Endothelial cell of umbilical vein (primary cell): ENCODE measurements around the gene HVCN1. TPM values are rescaled to one million over a fixed set of nuclear protein-coding genes. Genes with fewer than 3 reads are reported as not detected.

Experiments used
- BruUV-seq: library from RNA; stranded (reverse); fragments of 400-500 nt; replicated peaks from 2 replicates; lab custom pipeline; 2021; lab: Mats Ljungman, UMichigan
- CTCF ChIA-PET: fragments of 300-600, 350-600 bp; sonication (Branson Sonifier 250); formaldehyde crosslinking; loops from one replicate; lab custom pipeline; 2021; ENCODE audit warnings: antibody characterized with exemption, inconsistent platforms; lab: Charles Lee
- POLR2A ChIA-PET: fragments of 300-600, 350-600 bp; sonication (Branson Sonifier 250); formaldehyde crosslinking; loops from one replicate; lab custom pipeline; 2021; ENCODE audit warnings: antibody characterized with exemption, inconsistent platforms; lab: Charles Lee
- DNase-seq: peaks from one replicate; pipeline ENCODE4 v3.0.0-alpha.2; 2011; ENCODE audit warnings: low read depth, low spot score
- FAIRE-seq: peaks from 2 replicates; lab custom pipeline; 2011; peaks lifted over from hg19 to GRCh38; lab: Jason Lieb, UNC
- H2AFZ ChIP-seq: 2 replicates; pipeline ENCODE4 v1.6.0; 2012; ENCODE audit warnings: low read depth, low read length, control low read depth, inconsistent platforms
- H3K27ac ChIP-seq: 2 replicates; pipeline ENCODE4 v1.5.1; 2011; ENCODE audit warnings: low read depth, mild to moderate bottlenecking, control low read depth, low read length, moderate library complexity; ENCODE audit not compliant: insufficient read depth
- H3K27me3 ChIP-seq, 2 experiments: 2 replicates each; pipeline versions ENCODE4 v1.6.0 to v1.6.1; 2011; ENCODE audit warnings: low read length in 2 of 2, mixed read lengths in 1 of 2; ENCODE audit not compliant: control insufficient read depth in 2 of 2, insufficient read depth in 2 of 2
- H3K36me3 ChIP-seq, 2 experiments: 2 replicates in 1 of 2; 3 replicates in 1 of 2; pipeline ENCODE4 v1.5.1; 2011; ENCODE audit warnings: low read length in 2 of 2, mild to moderate bottlenecking in 1 of 2, moderate library complexity in 1 of 2; ENCODE audit not compliant: control insufficient read depth in 2 of 2, insufficient read depth in 2 of 2; ENCODE audit errors: extremely low read depth in 1 of 2
- H3K4me1 ChIP-seq: 3 replicates; pipeline ENCODE4 v1.5.1; 2011; ENCODE audit warnings: mild to moderate bottlenecking, low read length; ENCODE audit not compliant: control insufficient read depth, insufficient read depth; ENCODE audit errors: extremely low read depth
- H3K4me2 ChIP-seq: 2 replicates; pipeline ENCODE4 v1.6.1; 2011; ENCODE audit warnings: low read length, control low read depth, mixed read lengths; ENCODE audit not compliant: insufficient read depth
- H3K4me3 ChIP-seq, 3 experiments: fragments of 200-600 bp in 1 of 3; sonication (generic), shearing (Covaris generic) in 1 of 3; replicated peaks in 1 of 3; 2 replicates each; pipeline ENCODE4 v1.5.1; 2011 to 2016; ENCODE audit warnings: control low read depth in 3 of 3, low read length in 3 of 3, mild to moderate bottlenecking in 2 of 3, inconsistent platforms in 1 of 3, low read depth in 1 of 3, moderate library complexity in 1 of 3; ENCODE audit not compliant: insufficient read depth in 1 of 3
- H3K79me2 ChIP-seq: 2 replicates; pipeline ENCODE4 v1.6.0; 2012; ENCODE audit warnings: low read length, inconsistent platforms; ENCODE audit not compliant: control insufficient read depth, insufficient read depth
- H3K9ac ChIP-seq: replicated peaks from 2 replicates; pipeline ENCODE3; 2011; ENCODE audit warnings: low read length, control low read depth; ENCODE audit not compliant: insufficient read depth; ENCODE audit errors: extremely low read depth
- H3K9me1 ChIP-seq: replicated peaks from 3 replicates; pipeline ENCODE4 v1.6.0; 2011; ENCODE audit warnings: mild to moderate bottlenecking, low read length; ENCODE audit not compliant: control insufficient read depth, insufficient read depth; ENCODE audit errors: extremely low read depth
- H3K9me3 ChIP-seq: replicated peaks from 2 replicates; pipeline ENCODE4 v1.5.1; 2012; ENCODE audit warnings: low read length, inconsistent platforms; ENCODE audit not compliant: control insufficient read depth, insufficient read depth
- H4K20me1 ChIP-seq: replicated peaks from 2 replicates; pipeline ENCODE3; 2011; ENCODE audit warnings: mild to moderate bottlenecking, low read length; ENCODE audit not compliant: control insufficient read depth, insufficient read depth; ENCODE audit errors: extremely low read depth
- FOS ChIP-seq: IDR thresholded peaks from 2 replicates; pipeline ENCODE4 v1.6.1; 2011; ENCODE audit warnings: mild to moderate bottlenecking, low read length, moderate library complexity, borderline replicate concordance; ENCODE audit not compliant: insufficient read depth
- JUN ChIP-seq: IDR thresholded peaks from 2 replicates; pipeline ENCODE4 v1.6.1; 2011; ENCODE audit warnings: borderline replicate concordance, low read depth; ENCODE audit not compliant: insufficient read length, insufficient read depth
- MYC ChIP-seq: IDR thresholded peaks from one replicate; pipeline ENCODE4 v1.6.1; 2011; ENCODE audit warnings: mild to moderate bottlenecking, low read depth, low read length
- dilution Hi-C: fragments of 300-500 bp; cut with MboI; formaldehyde crosslinking; loops from one replicate; pipeline ENCODE4 v1.15.0; 2019; ENCODE audit warnings: low sequenced_read_pairs; ENCODE audit not compliant: extremely low pct_ligation_motif_present
- intact Hi-C: fragments of 100-400 bp; cut with micrococcal nuclease; formaldehyde crosslinking; loops from one replicate; pipeline ENCODE4 v1.10.0; 2022
- polyA plus RNA-seq, 4 experiments: library from polyadenylated mRNA; depleted of rRNA in 3 of 4; stranded (reverse) in 3 of 4; unstranded in 1 of 4; fragments of >200 nt; gene quantifications; 2 replicates each; pipeline versions ENCODE4 v1.2.1 to v1.2.3, GENCODE V29; 2011 to 2012; ENCODE audit warnings: missing spikeins in 1 of 4
- total RNA-seq: library from RNA; stranded (reverse); gene quantifications from 2 replicates; pipeline ENCODE4 v1.2.3, GENCODE V29; 2021
- TF ChIP-seq, protein P1 (sequence below): IDR thresholded peaks from 2 replicates; pipeline ENCODE4 v1.6.1; 2011; ENCODE audit not compliant: insufficient read depth, insufficient read length

HVCN1 gene
- total and polyA plus RNA-seq, 2 donors (not counting 3 experiments of a cell fraction or from before 2014, with no cell fraction given) = 3.7 to 8.4 TPM

DNA sequence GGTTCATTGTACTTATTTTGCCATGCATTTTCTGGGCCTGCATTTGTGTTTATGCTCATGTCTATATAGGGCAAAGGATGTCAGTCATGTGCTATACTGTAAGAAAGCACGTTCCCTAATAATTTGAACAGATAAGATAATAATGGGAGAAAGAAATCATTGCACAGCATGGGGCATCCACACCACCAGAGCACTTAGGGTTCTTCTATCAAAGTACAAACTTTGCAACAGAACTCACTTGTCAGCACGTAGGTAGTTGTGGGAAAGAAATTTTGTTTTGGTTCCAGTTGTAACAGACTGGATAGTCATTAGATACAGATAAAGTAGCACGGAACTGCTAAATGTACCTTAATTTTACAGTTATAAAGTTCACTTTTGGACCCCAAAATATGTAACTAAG lies 43.7 kb upstream of the HVCN1 start:
- FAIRE-seq = no peak
- Histone ChIP-seq H2AFZ (no peak overlapping the region), H3K79me2 (peaks cover 97% of the 10 kb centered on the region), H3K4me1 (peaks cover 12% of the 10 kb centered on the region), H3K27ac (no peak overlapping the region), H4K20me1 (peaks cover 9% of the 10 kb centered on the region), H3K4me2 (no peak overlapping the region), H3K4me3 (no peak overlapping the region), H3K9me1 (no peaks in the 10 kb centered on the region), H3K9ac (no peak overlapping the region), H3K9me3 (no peaks in the 10 kb centered on the region), H3K36me3 (peaks cover 15 to 24% of the 10 kb centered on the region in 2 experiments), H3K27me3 (no peaks in the 10 kb centered on the region)
- dilution Hi-C loops = no loop called here
- intact Hi-C loops = no loop called here
- no TSS peak for BruUV-seq
- TF ChIP-seq JUN = no peak
- DNase-seq = no peak
- CTCF ChIA-PET = interaction anchor here (0.9 kb wide), 1 partner anchor 17 kb away, joined by 3 read pairs; no protein-coding TSS in a partner anchor
- POLR2A ChIA-PET = no interaction called here

DNA sequence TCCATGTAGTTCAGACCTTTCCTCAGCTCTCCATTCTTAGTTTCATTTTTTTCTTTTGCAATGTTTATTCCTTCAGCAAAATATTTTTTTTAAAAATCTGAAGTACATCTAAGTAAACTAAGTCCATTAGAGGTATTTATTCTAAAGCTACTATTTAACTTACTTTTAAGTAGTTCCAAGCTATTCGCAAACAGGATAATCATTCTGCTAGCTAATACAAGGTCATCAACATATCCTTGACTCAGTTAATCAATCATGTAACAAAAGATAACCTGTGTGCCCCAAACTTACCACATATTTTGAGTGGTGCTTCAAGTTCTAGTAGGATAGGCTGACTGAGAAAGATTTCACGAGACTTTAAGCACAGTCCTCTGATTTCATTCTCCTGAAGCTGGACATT lies 42.6 kb upstream of the HVCN1 start:
- peaks cover 12% of the 10 kb centered on the region for H3K4me1 ChIP-seq
- H3K27me3 ChIP-seq = no peaks in the 10 kb centered on the region
- H2AFZ ChIP-seq = no peak overlapping the region
- H3K9me3 ChIP-seq = no peaks in the 10 kb centered on the region
- intact Hi-C loops (no loop called here), dilution Hi-C loops (no loop called here)
- H3K9ac ChIP-seq = no peak overlapping the region
- H4K20me1 ChIP-seq = peaks cover 5% of the 10 kb centered on the region
- H3K9me1 ChIP-seq = no peaks in the 10 kb centered on the region
- BruUV-seq = no TSS peak
- H3K4me2 ChIP-seq = no peak overlapping the region
- peaks cover 97% of the 10 kb centered on the region for H3K79me2 ChIP-seq
- ChIA-PET POLR2A (no interaction called here), CTCF (no interaction called here)
- H3K4me3 ChIP-seq = no peak overlapping the region
- H3K27ac ChIP-seq = no peak overlapping the region
- DNase-seq (no peak), FAIRE-seq (no peak)
- TF ChIP-seq FOS (no peak), MYC (no peak)
- TF ChIP-seq, protein P1, sequence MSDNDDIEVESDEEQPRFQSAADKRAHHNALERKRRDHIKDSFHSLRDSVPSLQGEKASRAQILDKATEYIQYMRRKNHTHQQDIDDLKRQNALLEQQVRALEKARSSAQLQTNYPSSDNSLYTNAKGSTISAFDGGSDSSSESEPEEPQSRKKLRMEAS = no peak
- H3K36me3 ChIP-seq = peaks cover 15 to 24% of the 10 kb centered on the region in 2 experiments
